HG02840 (cell line): ENCODE measurements around the gene C2CD3.
"Not testable (repeated sequence)": the region's sequence is repeated elsewhere in the genome, so short reads cannot be mapped to it uniquely, and the experiment has no call there.

Source experiments
- ATAC-seq: cut with Tn5 transposase; IDR thresholded peaks from one replicate; pipeline ENCODE4 v1.9.1; 2021; ENCODE audit warnings: mild to moderate bottlenecking, moderate library complexity, moderate number of reproducible peaks; ENCODE audit not compliant: unreplicated experiment, low FRiP score

The C2CD3 gene

GRCh38 chr11:74121804-74122203, 49.0 kb downstream of the C2CD3 start:
- ATAC-seq, result no peak

GRCh38 chr11:74120260-74121035, 50.4 kb downstream of the C2CD3 start:
- ATAC-seq, result not testable (repeated sequence)

- ATAC-seq, result no peak
These were observed 54.1 kb downstream of the C2CD3 start for GRCh38 chr11:74116719-74117118.

GRCh38 chr11:74112877-74113276, 57.9 kb downstream of the C2CD3 start:
- no peak for ATAC-seq

GRCh38 chr11:74106124-74106523, 64.7 kb downstream of the C2CD3 start:
- no peak for ATAC-seq

GRCh38 chr11:74102321-74102720, 68.5 kb downstream of the C2CD3 start:
- ATAC-seq, result no peak

GRCh38 chr11:74100735-74101134, 70.1 kb downstream of the C2CD3 start:
- no peak for ATAC-seq

GRCh38 chr11:74100231-74100630, 70.6 kb downstream of the C2CD3 start:
- ATAC-seq, result no peak

- no peak for ATAC-seq
These were observed 73.0 kb downstream of the C2CD3 start for GRCh38 chr11:74097686-74098237.

GRCh38 chr11:74094393-74094792, 76.4 kb downstream of the C2CD3 start:
- no peak for ATAC-seq

- ATAC-seq, result no peak
These were observed 78.4 kb downstream of the C2CD3 start for GRCh38 chr11:74092425-74092824.

GRCh38 chr11:74091549-74091948, 79.3 kb downstream of the C2CD3 start:
- ATAC-seq, result no peak

GRCh38 chr11:74090701-74091100, 80.1 kb downstream of the C2CD3 start:
- no peak for ATAC-seq

GRCh38 chr11:74086242-74086884, 84.4 kb downstream of the C2CD3 start:
- ATAC-seq, result no peak

- ATAC-seq, result no peak
These were observed 85.3 kb downstream of the C2CD3 start for GRCh38 chr11:74085542-74085892.

GRCh38 chr11:74084796-74085541, 85.8 kb downstream of the C2CD3 start:
- no peak for ATAC-seq

GRCh38 chr11:74083927-74084326, 86.9 kb downstream of the C2CD3 start:
- not testable (repeated sequence) for ATAC-seq

GRCh38 chr11:74081428-74081827, 89.4 kb downstream of the C2CD3 start:
- ATAC-seq, result no peak

- ATAC-seq, result no peak
These were observed 93.6 kb downstream of the C2CD3 start for GRCh38 chr11:74077193-74077592.

GRCh38 chr11:74072721-74073120, 98.1 kb downstream of the C2CD3 start:
- no peak for ATAC-seq

GRCh38 chr11:74072286-74072685, 98.5 kb downstream of the C2CD3 start:
- no peak for ATAC-seq
